OCI-LY1 (cell line): ENCODE data around the gene PTPN18.
"Not testable (repeated sequence)": the region's sequence is repeated elsewhere in the genome, so short reads cannot be mapped to it uniquely, and the experiment has no call there.

Source experiments
- H2AFZ ChIP-seq: fragments of 200-600 bp; sonication (generic), shearing (Covaris generic); 2 replicates; pipeline ENCODE4 v1.6.0; 2014; ENCODE audit warnings: antibody characterized with exemption, mild to moderate bottlenecking, low read length
- H3F3A ChIP-seq: fragments of 200-600 bp; sonication (generic), shearing (Covaris generic); 2 replicates; pipeline ENCODE4 v1.6.0; 2014; ENCODE audit warnings: mild to moderate bottlenecking, antibody characterized with exemption, low read length, moderate library complexity; ENCODE audit not compliant: insufficient read depth
- H3K27ac ChIP-seq: fragments of 200-600 bp; sonication (generic); 2 replicates; pipeline ENCODE4 v1.5.1; 2014; ENCODE audit warnings: low read length, mixed run types, mild to moderate bottlenecking, low read depth; ENCODE audit not compliant: poor library complexity, severe bottlenecking
- H3K27me3 ChIP-seq: fragments of 200-600 bp; sonication (generic); 2 replicates; pipeline ENCODE4 v1.6.0; 2014; ENCODE audit warnings: antibody characterized with exemption, mild to moderate bottlenecking, low read length, moderate library complexity; ENCODE audit not compliant: insufficient read depth
- H3K36me3 ChIP-seq: fragments of 200-600 bp; sonication (generic); 2 replicates; pipeline ENCODE4 v1.6.1; 2014; ENCODE audit warnings: mild to moderate bottlenecking, antibody characterized with exemption, low read length, moderate library complexity, mixed read lengths; ENCODE audit not compliant: insufficient read depth
- H3K4me1 ChIP-seq: fragments of 200-600 bp; sonication (generic); 2 replicates; pipeline ENCODE4 v1.5.1; 2014; ENCODE audit warnings: mild to moderate bottlenecking, low read length, moderate library complexity; ENCODE audit not compliant: insufficient read depth, severe bottlenecking
- H3K4me2 ChIP-seq: fragments of 200-600 bp; sonication (generic), shearing (Covaris generic); 2 replicates; pipeline ENCODE4 v1.6.1; 2014; ENCODE audit warnings: low read length
- H3K4me3 ChIP-seq: fragments of 200-600 bp; sonication (generic); 2 replicates; pipeline ENCODE4 v1.5.1; 2014; ENCODE audit warnings: low read length, low read depth, mild to moderate bottlenecking, mixed read lengths; ENCODE audit not compliant: poor library complexity, severe bottlenecking
- H3K79me2 ChIP-seq: fragments of 200-600 bp; shearing (Covaris generic); 2 replicates; pipeline ENCODE4 v1.6.1; 2016; ENCODE audit warnings: mixed run types, low read length, mixed read lengths; ENCODE audit not compliant: insufficient read depth
- H3K9ac ChIP-seq: fragments of 200-600 bp; sonication (generic), shearing (Covaris generic); 2 replicates; pipeline ENCODE4 v1.6.1; 2014; ENCODE audit warnings: mild to moderate bottlenecking, low read length, mixed read lengths
- H3K9me2 ChIP-seq: fragments of 200-600 bp; sonication (generic), shearing (Covaris generic); 2 replicates; pipeline ENCODE4 v1.6.1; 2014; ENCODE audit warnings: low read depth, mild to moderate bottlenecking, low read length, mixed read lengths
- H3K9me3 ChIP-seq: fragments of 200-600 bp; shearing (Covaris generic); 2 replicates; pipeline ENCODE4 v1.6.1; 2014; ENCODE audit warnings: low read length, mixed read lengths
- H4K20me1 ChIP-seq: fragments of 200-600 bp; sonication (generic), shearing (Covaris generic); 2 replicates; pipeline ENCODE4 v1.6.0; 2016; ENCODE audit warnings: mild to moderate bottlenecking, low read length; ENCODE audit not compliant: insufficient read depth

The PTPN18 gene

DNA sequence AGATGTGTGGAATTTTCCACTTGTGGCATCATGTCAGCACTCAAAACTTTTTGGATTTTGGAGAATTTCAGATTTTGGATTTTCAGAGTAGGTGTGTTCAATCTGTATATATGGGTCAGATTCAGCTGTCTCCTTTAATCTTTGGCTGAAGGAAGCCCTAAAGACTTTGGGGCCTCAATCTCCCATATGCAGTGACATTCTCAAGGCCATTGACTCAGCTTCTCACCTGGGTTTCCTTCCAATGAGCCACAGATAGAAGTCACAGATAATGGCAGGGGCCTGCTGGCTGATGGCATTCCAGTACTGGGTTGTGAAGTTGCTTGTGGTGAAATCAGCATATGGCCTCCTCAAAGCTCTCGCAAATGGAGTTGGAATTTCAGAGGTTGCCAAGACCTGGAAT lies 63.0 kb downstream of the PTPN18 start:
- H3K4me3 ChIP-seq, H3K9me3 ChIP-seq: not testable (repeated sequence)

More for the DNA sequence above, 63.0 kb downstream of the PTPN18 start:
- H3K9me2 ChIP-seq, H3K27me3 ChIP-seq, H4K20me1 ChIP-seq, H2AFZ ChIP-seq, H3K4me2 ChIP-seq, H3K36me3 ChIP-seq, H3K27ac ChIP-seq, H3K9ac ChIP-seq, H3K4me1 ChIP-seq, H3K79me2 ChIP-seq, H3F3A ChIP-seq: not testable (repeated sequence)
